SK-MEL-5 (cell line): ENCODE measurements around the gene MAPT. TPM values are rescaled to one million over a fixed set of nuclear protein-coding genes. Genes with fewer than 3 reads are reported as not detected.

Experiments
- DNase-seq: peaks from one replicate; pipeline ENCODE4 v3.0.0-alpha.2; 2016; ENCODE audit warnings: low read depth, low spot score
- in situ Hi-C: cut with HindIII; loops from 2 replicates; pipeline ENCODE4 v1.10.0; 2016; ENCODE audit warnings: low sequenced_read_pairs, high pct_unique_total_duplicates, low pct_unique_long_range_greater_than_20kb
- small RNA-seq, 2 experiments: library from RNA; depleted of rRNA; stranded (forward); fragments of <200 nt; gene quantifications; one replicate each; pipeline ENCODE3, GENCODE V24; 2014
- total RNA-seq: library from RNA; depleted of rRNA; stranded (reverse); fragments of >200 nt; shearing (Covaris generic); gene quantifications from 2 replicates; pipeline ENCODE4 v1.2.3, GENCODE V29; 2014; rRNA removed

MAPT gene
- total RNA-seq, 1 experiment from 2014 or later, result 3.7 TPM

DNA sequence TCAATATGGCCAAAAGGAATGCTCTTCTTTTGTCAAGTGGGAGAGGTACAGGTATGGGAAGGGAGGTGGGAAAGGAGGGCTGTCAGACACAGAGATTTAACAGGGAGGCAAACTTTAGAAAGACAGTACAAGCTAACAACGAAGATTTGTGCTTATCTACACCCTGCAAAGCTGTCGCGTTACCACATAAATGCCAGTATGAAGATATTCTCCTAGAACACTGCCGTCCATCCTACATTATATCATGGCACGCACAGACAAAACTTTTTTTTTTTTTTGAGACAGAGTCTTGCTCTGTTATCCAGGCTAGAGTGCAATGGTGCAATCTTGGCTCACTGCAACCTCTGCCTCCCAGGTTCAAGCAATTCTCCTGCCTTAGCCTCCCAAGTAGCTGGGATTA lies 155.3 kb downstream of the MAPT start:
- DNase-seq, result no peak
- in situ Hi-C loops, result no loop called here

DNA sequence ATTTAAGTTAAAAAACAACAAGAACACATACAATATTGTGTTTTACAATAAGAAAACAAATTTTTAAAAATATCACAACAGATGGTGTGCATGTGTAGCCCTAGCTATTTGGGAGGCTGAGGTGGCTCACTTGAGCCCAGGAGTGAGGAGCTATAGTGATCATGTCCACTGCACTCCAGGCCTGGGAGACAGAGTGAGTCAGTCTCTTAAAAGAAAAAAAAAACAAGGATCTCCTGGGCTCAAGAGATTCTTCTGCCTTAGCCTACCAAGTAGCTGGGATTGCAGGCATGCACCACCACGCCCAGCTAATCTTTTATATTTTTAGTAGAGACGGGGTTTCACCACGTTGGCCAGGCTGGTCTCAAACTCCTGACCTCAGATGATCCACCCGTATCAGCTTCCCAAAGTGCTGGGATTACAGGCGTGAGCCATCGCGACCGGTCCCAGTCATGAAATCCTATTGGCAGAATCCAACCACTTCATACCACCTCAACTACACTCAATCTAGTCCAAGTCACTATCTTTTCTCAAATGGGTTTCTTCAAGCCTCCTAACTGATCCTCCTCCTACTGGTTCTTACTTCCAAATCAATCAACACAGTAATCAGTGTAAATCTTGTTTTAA lies 159.7 kb downstream of the MAPT start:
- no peak for DNase-seq
- in situ Hi-C loops, result no loop called here

DNA sequence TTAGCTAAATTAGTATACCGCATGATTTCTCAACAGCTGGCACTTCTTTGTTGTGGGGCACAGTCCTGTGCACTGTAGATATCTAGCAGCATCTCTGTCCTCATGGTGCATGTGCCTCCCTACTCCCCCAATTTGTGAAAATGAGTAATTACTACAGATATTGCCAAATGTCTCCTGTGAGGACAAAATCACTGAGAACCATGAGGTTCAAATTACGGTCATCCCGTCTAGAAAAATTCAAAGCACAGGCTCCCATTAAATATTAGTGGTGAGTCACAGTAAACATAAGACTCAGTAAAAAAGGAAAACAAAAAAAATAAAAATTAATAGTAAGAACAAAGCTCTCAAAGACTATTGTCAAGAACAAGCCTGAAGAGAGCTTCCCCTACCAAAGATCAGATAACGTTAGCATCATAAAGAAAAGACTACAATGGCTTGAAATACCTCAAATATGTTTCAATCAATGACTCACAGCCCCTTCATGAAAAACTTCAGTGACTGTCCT lies 162.5 kb downstream of the MAPT start:
- no peak for DNase-seq

DNA sequence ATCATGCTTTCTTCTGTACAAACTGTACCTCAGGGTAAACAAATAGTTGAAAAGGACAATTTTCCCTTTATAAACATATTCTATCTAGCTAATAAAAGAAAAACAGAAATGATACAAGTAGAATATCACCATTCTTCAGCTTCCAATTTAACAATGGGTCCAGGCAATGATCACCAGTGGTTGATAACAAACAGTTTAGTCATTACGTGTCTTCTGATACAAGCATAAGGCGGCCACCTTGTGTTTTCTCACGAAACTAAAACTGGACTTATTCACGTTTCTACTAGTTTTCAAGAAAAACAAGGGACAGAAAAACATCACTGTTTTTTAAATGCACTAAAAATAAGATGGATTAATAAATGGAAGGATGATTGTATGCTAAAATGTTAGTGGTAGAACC lies 163.0 kb downstream of the MAPT start:
- in situ Hi-C loops, result no loop called here
- no peak for DNase-seq

More for the DNA sequence above, 162.5 kb downstream of the MAPT start:
- in situ Hi-C loops, result no loop called here

DNA sequence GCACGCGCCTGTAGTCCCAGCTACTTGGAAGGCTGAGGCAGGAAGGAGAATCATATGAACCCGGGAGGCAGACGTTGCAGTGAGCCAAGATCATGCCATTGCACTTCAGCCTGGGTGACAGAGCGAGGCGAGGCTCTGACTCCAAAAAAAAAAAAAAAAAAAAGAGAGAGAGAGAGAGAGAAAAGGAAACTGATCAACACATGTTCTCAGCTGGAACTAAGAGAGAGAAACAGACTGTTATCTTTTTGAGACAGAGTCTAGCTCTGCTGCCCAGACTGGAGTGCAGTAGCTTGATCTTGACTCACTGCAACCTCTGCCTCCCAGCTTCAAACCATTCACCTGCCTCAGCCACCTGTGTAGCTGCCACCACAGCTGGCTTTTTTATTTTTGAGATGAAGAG lies 165.1 kb downstream of the MAPT start:
- DNase-seq, result no peak
- in situ Hi-C loops, result no loop called here

DNA sequence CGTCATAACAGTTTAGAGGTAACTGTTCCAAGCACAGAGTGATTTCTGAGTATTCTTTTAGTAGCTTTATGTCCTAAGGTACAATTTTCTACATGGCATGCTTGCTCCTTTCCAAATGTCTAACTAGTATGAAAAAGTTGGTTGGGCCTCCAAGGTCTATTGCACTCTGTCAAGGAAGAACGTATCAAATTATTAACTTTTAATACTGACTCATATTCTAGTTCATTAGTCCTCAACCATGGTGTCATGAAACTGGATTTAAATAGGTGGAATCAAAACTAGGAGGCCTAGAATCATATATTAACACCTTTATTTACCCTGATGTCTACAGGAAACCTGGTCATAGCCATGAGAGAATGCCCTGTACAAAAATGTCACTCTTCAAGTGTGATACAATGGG lies 166.1 kb downstream of the MAPT start:
- in situ Hi-C loops, result no loop called here
- DNase-seq, result no peak

DNA sequence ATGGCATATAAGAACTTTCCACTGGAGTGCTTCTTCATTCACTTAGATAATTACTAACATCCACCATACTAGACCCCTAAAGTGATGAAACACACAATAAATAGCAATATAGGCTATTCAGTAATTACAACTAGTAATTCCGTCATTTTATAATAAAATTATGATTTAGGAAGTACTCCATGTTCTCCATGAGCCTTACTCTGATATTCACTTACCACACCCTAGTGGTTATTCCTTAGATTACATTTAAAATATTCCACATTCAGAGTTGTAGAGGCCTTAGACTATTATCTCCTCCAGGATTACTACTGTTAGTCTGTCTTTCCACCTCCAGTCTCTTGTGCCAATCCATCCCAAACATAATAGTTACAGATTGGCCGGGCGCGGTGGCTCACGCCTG lies 167.1 kb downstream of the MAPT start:
- DNase-seq, result peak; percentile 77
- in situ Hi-C loops, result no loop called here

DNA sequence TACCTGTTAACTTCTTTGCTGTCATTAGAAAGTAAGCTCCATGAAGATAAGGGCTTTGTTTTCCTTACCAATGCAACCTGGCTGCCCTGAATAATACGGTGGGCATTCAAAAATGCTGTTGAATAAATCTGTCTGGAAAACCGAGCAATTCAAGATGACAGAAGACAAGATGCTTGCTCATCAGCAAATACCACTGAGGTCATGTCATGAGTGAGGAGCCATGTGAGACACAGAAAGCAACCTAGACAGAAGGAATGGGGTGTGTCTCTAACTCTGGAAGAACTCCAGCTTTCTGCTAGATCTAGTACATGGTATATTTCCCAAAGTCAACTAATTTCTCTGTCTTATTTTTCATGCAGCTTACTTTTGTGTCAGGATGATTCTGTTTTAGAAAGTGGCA lies 168.9 kb downstream of the MAPT start:
- DNase-seq, result peak; percentile 66
- in situ Hi-C loops, result no loop called here

DNA sequence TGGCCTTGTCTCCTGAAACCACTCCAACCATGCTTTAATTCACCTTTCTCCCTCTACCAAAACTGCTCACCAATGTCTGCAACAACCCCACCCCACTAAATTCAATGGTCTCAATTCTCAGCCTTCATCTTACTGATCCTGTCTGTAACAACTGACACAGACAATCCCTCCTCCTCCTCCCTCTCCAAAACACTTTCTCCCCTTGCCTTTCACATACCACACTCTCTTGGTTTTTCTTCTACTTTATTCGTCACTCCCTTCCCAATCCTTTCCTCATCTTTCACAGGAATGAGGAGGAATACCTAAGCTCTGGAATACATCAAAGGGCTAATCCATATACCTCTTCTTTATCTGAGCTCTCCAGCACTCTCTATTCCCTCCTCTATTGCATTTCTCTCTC lies 170.1 kb downstream of the MAPT start:
- no peak for DNase-seq
- in situ Hi-C loops, result no loop called here

DNA sequence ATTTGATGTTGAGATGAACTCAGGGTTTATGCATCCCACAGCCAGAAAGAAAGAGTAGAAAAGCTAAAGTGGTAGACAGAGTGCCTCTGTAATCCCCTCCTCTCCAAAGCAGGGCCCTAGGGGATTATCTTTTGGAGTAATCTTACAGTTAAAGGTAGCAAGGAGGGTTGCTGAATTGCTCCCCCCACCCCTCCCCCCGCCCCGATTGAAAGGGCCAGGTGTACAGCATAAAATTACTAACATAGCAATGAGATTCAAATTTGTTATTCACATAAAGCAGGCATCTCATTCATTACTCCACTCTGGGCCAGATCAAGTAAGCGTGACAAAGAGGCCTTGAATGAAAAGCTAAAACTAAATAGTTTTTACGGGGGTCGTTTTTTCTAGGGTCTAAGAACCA lies 177.4 kb downstream of the MAPT start:
- in situ Hi-C loops, result no loop called here
- no peak for DNase-seq

DNA sequence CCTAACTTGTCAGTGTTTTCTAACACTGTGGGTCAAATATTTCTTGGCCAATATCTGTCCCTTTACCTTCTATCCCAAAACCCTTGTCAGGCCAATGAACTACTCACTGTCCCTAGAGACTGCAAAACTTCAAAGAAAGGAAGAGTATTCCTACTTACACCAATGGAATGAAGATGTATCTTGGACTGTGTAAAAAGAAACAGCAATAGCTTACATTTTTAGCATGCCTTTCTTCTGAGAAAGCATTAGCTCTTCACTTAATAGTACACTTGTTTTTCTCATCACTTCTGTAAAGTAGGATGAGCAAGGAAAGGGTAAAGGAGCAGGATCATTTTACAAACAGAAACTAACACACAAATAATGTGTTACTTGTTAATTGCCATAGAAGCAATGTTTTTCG lies 178.6 kb downstream of the MAPT start:
- in situ Hi-C loops, result no loop called here
- DNase-seq, result no peak

DNA sequence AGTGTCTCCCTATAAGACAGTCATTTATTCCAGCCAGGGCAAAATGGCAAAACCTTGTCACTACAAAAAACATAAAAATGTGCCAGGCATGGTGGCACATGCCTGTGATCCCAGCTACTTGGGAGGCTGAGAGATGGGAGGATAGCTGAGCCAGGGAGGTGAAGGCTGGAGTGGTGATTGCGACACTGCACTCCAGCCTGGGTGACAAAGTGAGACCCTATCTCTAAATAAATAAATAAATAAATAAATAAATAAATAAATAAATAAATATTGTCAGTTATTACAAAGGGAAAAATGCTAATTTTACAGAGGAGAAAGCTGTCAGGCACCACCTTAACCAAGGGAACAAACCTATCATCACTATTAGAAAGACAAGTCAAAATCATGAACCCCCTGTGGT lies 180.2 kb downstream of the MAPT start:
- in situ Hi-C loops, result no loop called here
- DNase-seq, result no peak

Small RNA genes lying within 50 kb of the gene (small RNA-seq; reads per million reads assigned to genes)
- 0 reads per million in 2 experiments for gene RF00017

Other genes starting within 250 kb of the MAPT start
- gene CRHR1, start 110.2 kb upstream of the MAPT start, total RNA-seq, result 0.27 and 0.48 TPM in 2 replicates
- gene SPPL2C, start 49.7 kb upstream of the MAPT start, total RNA-seq, result not detected in 2 replicates
- not detected in 2 replicates for gene STH, start 104.7 kb downstream of the MAPT start, total RNA-seq